Neutrophil (primary cell): ENCODE results near the gene GRB10.

Experiments used
- H3K27ac ChIP-seq: fragments of 200-600 bp; sonication (generic); 2 replicates; pipeline ENCODE4 v1.5.1; 2016; ENCODE audit warnings: mild to moderate bottlenecking, moderate library complexity
- H3K27me3 ChIP-seq: fragments of 200-600 bp; sonication (generic); 2 replicates; pipeline ENCODE4 v1.6.0; 2016; ENCODE audit warnings: mild to moderate bottlenecking
- H3K36me3 ChIP-seq: fragments of 200-600 bp; sonication (generic); 2 replicates; pipeline ENCODE4 v1.5.1; 2017
- H3K4me1 ChIP-seq, 2 experiments: fragments of 200-600 bp in 1 of 2; sonication (generic) in 1 of 2; 1 replicate in 1 of 2; 2 replicates in 1 of 2; pipeline versions ENCODE4 v1.5.1 to v1.6.1; 2013 to 2016; ENCODE audit warnings: low read depth in 1 of 2, low read length in 1 of 2, mild to moderate bottlenecking in 1 of 2, moderate library complexity in 1 of 2; ENCODE audit not compliant: control insufficient read depth in 1 of 2, insufficient read depth in 1 of 2
- H3K4me3 ChIP-seq, 2 experiments: fragments of 200-600 bp in 1 of 2; sonication (generic) in 1 of 2; 1 replicate in 1 of 2; 2 replicates in 1 of 2; pipeline ENCODE4 v1.5.1; 2013 to 2016; ENCODE audit warnings: low read depth in 1 of 2, low read length in 1 of 2, mild to moderate bottlenecking in 1 of 2, moderate library complexity in 1 of 2
- H3K9me3 ChIP-seq: fragments of 200-600 bp; sonication (generic); 2 replicates; pipeline ENCODE4 v1.5.1; 2016
- TF ChIP-seq, protein P1 (sequence below): fragments of 200-600 bp; sonication (generic); IDR thresholded peaks from 2 replicates; pipeline ENCODE4 v1.5.1; 2016; ENCODE audit warnings: antibody characterized with exemption

Gene GRB10

DNA sequence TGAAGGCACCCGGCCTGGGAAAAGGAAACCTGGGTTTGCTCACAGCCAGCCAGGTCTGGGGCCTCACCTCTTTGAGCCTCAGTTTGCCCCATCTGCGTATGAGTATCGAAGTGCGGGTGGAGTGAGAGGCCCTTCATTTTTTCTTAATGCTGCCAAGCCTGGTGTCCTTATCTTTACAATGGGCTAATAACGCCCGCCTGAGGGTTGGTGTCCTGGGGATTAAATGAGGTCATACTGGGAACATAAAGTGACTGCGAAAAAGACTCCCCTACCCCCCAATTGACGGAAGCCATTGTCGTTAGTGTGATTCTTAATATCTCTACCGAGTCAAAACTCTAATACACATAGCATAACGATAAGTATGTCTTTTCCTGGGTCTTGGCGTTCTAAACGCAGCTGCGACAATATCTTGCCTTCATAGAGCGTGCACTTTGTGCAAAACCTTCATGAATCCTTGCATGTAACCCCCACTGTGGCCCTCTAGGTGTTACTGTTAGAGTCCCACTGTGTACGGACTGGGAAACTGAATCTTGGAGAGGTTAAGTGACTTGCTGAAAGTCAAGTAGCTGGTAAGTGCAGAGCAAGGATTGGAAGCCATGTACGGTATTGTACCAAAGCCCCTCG is 11.4 kb upstream of the GRB10 start:
- Histone ChIP-seq H3K27ac (no peak overlapping the region), H3K9me3 (no peaks in the 10 kb centered on the region)

DNA sequence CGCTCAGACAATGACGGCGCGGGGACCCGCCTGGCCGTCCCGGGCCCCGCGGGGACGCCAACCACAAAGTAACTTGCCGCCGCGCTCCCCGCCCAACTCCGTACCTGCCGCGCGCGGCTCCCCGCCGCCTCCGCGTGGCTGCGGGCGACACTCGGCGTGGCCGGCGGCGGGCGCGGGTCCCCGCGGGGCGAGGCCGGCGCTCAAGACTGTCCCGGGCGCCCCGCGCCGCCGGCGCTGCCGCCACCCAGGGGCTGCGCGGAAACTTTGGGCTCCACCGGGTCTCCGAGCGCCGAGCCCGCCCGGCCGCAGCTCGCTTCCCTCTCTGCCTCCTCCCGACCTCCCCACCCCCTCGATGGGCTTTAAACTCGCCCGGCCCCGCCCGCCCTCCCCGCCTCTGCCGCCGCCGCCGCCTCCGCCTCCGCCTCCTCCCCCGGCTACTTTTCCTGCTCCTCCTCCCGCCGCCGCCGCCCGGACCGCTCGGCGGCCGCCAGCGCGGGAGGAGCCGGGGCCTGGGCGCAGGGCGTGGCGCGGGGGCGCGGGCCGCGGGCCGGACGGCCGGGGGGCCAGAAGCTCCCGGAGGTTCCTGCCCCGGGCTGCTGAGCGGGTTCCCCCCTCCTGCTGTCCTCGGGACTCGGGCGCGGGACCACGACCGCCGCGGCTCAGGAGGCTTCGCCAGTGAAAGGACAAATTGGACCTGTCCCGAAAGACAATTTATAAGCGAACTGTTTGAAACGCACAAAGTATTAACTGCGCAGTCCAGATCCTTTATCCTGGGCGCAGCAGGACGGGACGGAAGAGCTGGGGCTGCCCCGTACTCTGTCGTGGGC is 10.6 kb upstream of the GRB10 start:
- peaks cover 11 to 17% of the 10 kb centered on the region in 2 experiments for H3K4me1 ChIP-seq
- no peaks in the 10 kb centered on the region for H3K9me3 ChIP-seq
- H3K27ac ChIP-seq, result no peak overlapping the region
- peaks cover 26% of the 10 kb centered on the region for H3K27me3 ChIP-seq
- TF ChIP-seq, protein P1, sequence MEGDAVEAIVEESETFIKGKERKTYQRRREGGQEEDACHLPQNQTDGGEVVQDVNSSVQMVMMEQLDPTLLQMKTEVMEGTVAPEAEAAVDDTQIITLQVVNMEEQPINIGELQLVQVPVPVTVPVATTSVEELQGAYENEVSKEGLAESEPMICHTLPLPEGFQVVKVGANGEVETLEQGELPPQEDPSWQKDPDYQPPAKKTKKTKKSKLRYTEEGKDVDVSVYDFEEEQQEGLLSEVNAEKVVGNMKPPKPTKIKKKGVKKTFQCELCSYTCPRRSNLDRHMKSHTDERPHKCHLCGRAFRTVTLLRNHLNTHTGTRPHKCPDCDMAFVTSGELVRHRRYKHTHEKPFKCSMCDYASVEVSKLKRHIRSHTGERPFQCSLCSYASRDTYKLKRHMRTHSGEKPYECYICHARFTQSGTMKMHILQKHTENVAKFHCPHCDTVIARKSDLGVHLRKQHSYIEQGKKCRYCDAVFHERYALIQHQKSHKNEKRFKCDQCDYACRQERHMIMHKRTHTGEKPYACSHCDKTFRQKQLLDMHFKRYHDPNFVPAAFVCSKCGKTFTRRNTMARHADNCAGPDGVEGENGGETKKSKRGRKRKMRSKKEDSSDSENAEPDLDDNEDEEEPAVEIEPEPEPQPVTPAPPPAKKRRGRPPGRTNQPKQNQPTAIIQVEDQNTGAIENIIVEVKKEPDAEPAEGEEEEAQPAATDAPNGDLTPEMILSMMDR, result no peak
- peak overlapping the region in 1 of 2 experiments; percentile 78 for H3K4me3 ChIP-seq
- H3K36me3 ChIP-seq, result no peaks in the 10 kb centered on the region

More for the DNA sequence above, 11.4 kb upstream of the GRB10 start:
- TF ChIP-seq, protein P1, result no peak
- H3K4me3 ChIP-seq, result peak overlapping the region in 1 of 2 experiments; percentile 42
- H3K27me3 ChIP-seq, result peaks cover 26% of the 10 kb centered on the region
- H3K36me3 ChIP-seq, result no peaks in the 10 kb centered on the region
- peaks cover 11 to 17% of the 10 kb centered on the region in 2 experiments for H3K4me1 ChIP-seq

DNA sequence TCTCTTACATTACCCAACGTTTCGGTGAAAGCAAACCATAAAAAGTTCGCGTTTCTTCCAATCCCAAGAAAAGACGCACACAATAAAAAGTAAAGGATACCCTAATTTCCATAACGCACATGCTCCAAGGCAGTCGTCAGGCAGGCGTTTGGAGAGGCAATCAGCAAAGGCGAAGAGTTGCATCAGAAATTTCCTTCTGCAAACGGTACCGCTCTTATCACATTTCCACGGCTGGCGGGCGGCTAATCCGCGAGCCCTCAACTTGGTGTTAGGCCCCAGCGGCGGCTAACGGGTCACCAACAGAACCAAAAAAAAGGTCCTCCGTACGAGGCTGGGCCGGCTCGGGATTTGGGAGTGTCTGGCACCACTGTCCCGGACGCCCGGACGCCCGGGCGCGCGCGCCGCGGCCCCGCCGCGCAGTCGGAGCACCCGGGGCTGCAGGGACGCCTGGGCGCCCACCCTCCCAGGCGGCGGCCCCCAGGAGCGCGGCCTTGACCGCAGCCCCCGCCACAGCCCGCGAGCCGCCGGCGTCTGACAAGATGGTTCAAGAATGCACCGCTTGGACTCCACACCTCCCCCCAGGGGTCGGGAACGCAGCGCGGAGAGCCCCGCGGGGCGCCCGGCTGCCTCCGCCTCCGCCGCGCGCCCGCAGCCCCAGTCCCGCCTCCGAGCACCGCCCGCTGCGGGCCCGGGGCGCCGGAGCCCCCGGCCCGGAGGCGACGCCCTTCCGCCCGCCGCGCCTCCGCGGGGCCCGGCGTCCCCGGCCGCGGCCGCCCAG is 9.8 kb upstream of the GRB10 start:
- Histone ChIP-seq H3K4me3 (peak overlapping the region; percentile 56 to 78), H3K4me1 (peaks cover 11 to 17% of the 10 kb centered on the region in 2 experiments)
- TF ChIP-seq, protein P1, result no peak

DNA sequence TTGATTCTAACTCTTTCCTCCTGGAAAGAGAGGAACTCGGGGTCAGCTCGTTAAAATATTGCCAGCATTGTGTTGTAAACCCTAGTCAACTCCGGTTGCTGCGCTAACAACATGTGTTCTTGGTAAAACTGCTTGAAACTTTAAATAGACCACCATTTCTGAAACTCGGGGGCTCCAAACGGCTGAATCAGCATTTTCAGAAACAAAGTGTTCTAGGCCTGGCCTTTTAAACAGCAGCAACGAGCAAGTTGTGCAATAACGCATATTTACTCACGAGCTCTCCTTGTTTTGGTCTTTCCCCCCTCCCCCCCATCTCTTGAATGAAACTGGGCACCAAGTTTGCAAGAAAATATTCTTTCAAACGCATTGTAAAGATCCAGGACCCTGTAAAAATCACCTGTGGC is 9.2 kb upstream of the GRB10 start:
- TF ChIP-seq, protein P1, result no peak
- Histone ChIP-seq H3K4me3 (peak overlapping the region; percentile 56 to 78), H3K36me3 (no peaks in the 10 kb centered on the region), H3K4me1 (peaks cover 11 to 17% of the 10 kb centered on the region in 2 experiments), H3K9me3 (no peaks in the 10 kb centered on the region), H3K27ac (no peak overlapping the region), H3K27me3 (peaks cover 26% of the 10 kb centered on the region)

More for the DNA sequence above, 9.8 kb upstream of the GRB10 start:
- Histone ChIP-seq H3K27me3 (peaks cover 26% of the 10 kb centered on the region), H3K27ac (no peak overlapping the region), H3K36me3 (no peaks in the 10 kb centered on the region), H3K9me3 (no peaks in the 10 kb centered on the region)

DNA sequence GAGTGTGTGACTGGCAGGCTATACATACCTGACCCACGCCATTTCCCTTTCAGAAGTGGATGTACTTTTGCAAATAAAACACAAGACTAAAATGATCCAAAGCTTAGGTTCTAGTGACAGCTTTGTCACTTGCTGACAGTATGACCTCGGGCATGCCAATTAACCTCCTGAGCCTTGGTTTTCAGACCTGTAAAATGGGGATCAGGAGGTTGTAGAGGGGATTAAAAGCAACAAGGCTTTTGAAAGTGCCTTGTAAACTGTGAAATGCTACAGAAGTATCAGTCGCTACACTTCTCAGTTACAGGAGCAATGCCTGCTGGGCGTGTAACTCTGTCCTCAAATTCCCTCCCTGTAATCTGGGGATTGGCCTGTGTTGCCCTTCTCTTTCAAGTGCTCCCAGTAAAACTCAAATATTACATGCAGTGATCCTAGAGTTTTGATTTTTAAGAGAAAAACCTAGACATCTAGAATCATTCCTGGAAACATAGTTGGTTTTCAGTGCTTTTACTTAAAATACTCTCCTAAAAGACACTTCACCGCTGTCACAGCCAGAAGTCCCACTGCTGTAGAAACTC is 8.8 kb upstream of the GRB10 start:
- Histone ChIP-seq H3K4me1 (peaks cover 11 to 17% of the 10 kb centered on the region in 2 experiments), H3K36me3 (no peaks in the 10 kb centered on the region), H3K4me3 (peak overlapping the region; percentile 56 to 78), H3K9me3 (no peaks in the 10 kb centered on the region), H3K27ac (no peak overlapping the region), H3K27me3 (peaks cover 26% of the 10 kb centered on the region)
- TF ChIP-seq, protein P1, result no peak
